ENCODE measurements around the gene SLC35F3. TPM values are rescaled to one million over a fixed set of nuclear protein-coding genes. Genes with fewer than 3 reads are reported as not detected.

SLC35F3 gene
- polyA plus RNA-seq, 1 of the 3 experiments (the other 2 are of a cell fraction), result 0.87 TPM

DNA sequence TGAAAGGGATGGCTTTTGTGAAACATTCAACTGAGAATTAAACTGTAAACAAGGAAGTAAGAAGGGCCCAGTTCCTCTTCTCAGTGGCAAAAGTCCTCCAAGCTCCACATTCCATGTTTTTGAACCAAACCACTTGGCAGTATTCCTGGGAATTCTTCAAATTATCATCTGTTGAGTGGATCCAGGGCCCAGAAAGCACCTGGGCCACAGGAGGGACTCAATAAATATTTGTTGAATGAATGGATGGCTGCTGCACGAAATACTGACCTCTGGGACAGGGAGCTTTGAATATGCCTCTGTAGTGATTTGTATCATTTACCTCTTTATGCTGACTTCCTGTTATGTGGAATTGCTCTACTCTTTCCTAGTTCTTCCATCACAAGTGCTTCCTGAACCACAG, 4.7 kb downstream of the SLC35F3 start:
- H3K9me2 ChIP-seq, result no peaks in the 10 kb centered on the region
- no peak overlapping the region for H2AFZ ChIP-seq (ENCODE audit: low read depth)
- H3K4me2 ChIP-seq, result no peak overlapping the region
- peaks cover 0 to 5% of the 10 kb centered on the region in 2 experiments; a peak in 2 of 4 replicates for H3K4me1 ChIP-seq (ENCODE audit: control insufficient read depth in 1 of 2, insufficient read depth in 2 of 2, low read depth in 1 of 2, low read length in 1 of 2)
- 13% methylated on average over 1 of the region's 1 CpG for WGBS (ENCODE audit: low lambda C conversion rate)
- H3K9me3 ChIP-seq, result no peaks in the 10 kb centered on the region
- no peak overlapping the region for H3K27ac ChIP-seq (ENCODE audit: low read depth in 2 of 2, low read length in 1 of 2)
- no peaks in the 10 kb centered on the region for H3K79me2 ChIP-seq (ENCODE audit: insufficient read depth)
- H3K36me3 ChIP-seq (replicated peaks in 1 of 2; ENCODE audit: control insufficient read depth in 1 of 2, insufficient read depth in 2 of 2, low read length in 1 of 2), result no peaks in the 10 kb centered on the region
- POLR2A ChIA-PET, result no interaction called here
- H3K4me3 ChIP-seq (ENCODE audit: low read depth in 2 of 2, low read length in 1 of 2), result no peak overlapping the region
- TF ChIP-seq RFX5 (IDR thresholded peaks at IDR 0.05; ENCODE audit: low read length), result no peak
- TF ChIP-seq, protein P1, sequence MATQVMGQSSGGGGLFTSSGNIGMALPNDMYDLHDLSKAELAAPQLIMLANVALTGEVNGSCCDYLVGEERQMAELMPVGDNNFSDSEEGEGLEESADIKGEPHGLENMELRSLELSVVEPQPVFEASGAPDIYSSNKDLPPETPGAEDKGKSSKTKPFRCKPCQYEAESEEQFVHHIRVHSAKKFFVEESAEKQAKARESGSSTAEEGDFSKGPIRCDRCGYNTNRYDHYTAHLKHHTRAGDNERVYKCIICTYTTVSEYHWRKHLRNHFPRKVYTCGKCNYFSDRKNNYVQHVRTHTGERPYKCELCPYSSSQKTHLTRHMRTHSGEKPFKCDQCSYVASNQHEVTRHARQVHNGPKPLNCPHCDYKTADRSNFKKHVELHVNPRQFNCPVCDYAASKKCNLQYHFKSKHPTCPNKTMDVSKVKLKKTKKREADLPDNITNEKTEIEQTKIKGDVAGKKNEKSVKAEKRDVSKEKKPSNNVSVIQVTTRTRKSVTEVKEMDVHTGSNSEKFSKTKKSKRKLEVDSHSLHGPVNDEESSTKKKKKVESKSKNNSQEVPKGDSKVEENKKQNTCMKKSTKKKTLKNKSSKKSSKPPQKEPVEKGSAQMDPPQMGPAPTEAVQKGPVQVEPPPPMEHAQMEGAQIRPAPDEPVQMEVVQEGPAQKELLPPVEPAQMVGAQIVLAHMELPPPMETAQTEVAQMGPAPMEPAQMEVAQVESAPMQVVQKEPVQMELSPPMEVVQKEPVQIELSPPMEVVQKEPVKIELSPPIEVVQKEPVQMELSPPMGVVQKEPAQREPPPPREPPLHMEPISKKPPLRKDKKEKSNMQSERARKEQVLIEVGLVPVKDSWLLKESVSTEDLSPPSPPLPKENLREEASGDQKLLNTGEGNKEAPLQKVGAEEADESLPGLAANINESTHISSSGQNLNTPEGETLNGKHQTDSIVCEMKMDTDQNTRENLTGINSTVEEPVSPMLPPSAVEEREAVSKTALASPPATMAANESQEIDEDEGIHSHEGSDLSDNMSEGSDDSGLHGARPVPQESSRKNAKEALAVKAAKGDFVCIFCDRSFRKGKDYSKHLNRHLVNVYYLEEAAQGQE (IDR thresholded peaks at IDR 0.05; ENCODE audit: low read depth, low read length), result no peak
- no peak for TF ChIP-seq IRF3 (IDR thresholded peaks at IDR 0.05; ENCODE audit: low read depth, low read length)
- TF ChIP-seq CHD2 (IDR thresholded peaks at IDR 0.05; ENCODE audit: low read length, partially characterized antibody), result no peak
- TF ChIP-seq EP300 (IDR thresholded peaks at IDR 0.05; ENCODE audit: borderline replicate concordance in 1 of 2, low read depth in 1 of 2, low read length in 1 of 2), result no peak
- TF ChIP-seq TCF12 (IDR thresholded peaks at IDR 0.05), result no peak
- TF ChIP-seq ELF1 (IDR thresholded peaks at IDR 0.05), result no peak
- TF ChIP-seq MXI1 (IDR thresholded peaks at IDR 0.05; ENCODE audit: low read depth, low read length), result no peak
- TF ChIP-seq POLR2AphosphoS5 (IDR thresholded peaks at IDR 0.05; ENCODE audit: low read depth, low read length), result no peak
- TF ChIP-seq, protein P2, sequence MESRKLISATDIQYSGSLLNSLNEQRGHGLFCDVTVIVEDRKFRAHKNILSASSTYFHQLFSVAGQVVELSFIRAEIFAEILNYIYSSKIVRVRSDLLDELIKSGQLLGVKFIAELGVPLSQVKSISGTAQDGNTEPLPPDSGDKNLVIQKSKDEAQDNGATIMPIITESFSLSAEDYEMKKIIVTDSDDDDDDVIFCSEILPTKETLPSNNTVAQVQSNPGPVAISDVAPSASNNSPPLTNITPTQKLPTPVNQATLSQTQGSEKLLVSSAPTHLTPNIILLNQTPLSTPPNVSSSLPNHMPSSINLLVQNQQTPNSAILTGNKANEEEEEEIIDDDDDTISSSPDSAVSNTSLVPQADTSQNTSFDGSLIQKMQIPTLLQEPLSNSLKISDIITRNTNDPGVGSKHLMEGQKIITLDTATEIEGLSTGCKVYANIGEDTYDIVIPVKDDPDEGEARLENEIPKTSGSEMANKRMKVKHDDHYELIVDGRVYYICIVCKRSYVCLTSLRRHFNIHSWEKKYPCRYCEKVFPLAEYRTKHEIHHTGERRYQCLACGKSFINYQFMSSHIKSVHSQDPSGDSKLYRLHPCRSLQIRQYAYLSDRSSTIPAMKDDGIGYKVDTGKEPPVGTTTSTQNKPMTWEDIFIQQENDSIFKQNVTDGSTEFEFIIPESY (IDR thresholded peaks at IDR 0.05; ENCODE audit: borderline replicate concordance, low read depth), result no peak
- TF ChIP-seq NRF1 (IDR thresholded peaks at IDR 0.05; ENCODE audit: low read depth, low read length), result no peak
- no peak for TF ChIP-seq TAF1 (IDR thresholded peaks at IDR 0.05; ENCODE audit: borderline replicate concordance, low read depth, low read length)
- no peak for TF ChIP-seq FOXM1 (IDR thresholded peaks at IDR 0.05; ENCODE audit: low read depth)
- no peak for TF ChIP-seq RCOR1 (IDR thresholded peaks at IDR 0.05; ENCODE audit: low read length)
- no peak for TF ChIP-seq JUND (IDR thresholded peaks at IDR 0.05)
- TF ChIP-seq CTCF (IDR thresholded peaks at IDR 0.05), result no peak
- no peak for TF ChIP-seq MAX (IDR thresholded peaks at IDR 0.05; ENCODE audit: low read depth)
- TF ChIP-seq FOSL2 (IDR thresholded peaks at IDR 0.05; ENCODE audit: borderline replicate concordance, low read depth), result no peak
- H4K20me1 ChIP-seq (ENCODE audit: insufficient read depth), result no peaks in the 10 kb centered on the region
- CTCF ChIA-PET, result interaction anchor here (0.6 kb wide), 1 partner anchor 698 kb away, joined by 4 read pairs; no protein-coding TSS in a partner anchor
- H3F3A ChIP-seq (replicated peaks; ENCODE audit: insufficient read depth), result no peaks in the 10 kb centered on the region
- peaks cover 10% of the 10 kb centered on the region; the same call in 1 of the 2 replicates for H3K27me3 ChIP-seq (ENCODE audit: insufficient read depth)
- no peak for DNase-seq
- no peak overlapping the region for H3K9ac ChIP-seq

Data from SK-N-SH (cell line).